LNCaP clone FGC (cell line): ENCODE measurements around the gene TMEM62.
"Not testable (repeated sequence)": the region's sequence is repeated elsewhere in the genome, so short reads cannot be mapped to it uniquely, and the experiment has no call there.

ENCODE experiments used
- DNase-seq: peaks from one replicate; pipeline ENCODE4 v3.0.0-alpha.2; 2011; ENCODE audit warnings: low read depth
- H3K4me3 ChIP-seq: 2 replicates; pipeline ENCODE4 v1.5.1; 2011; ENCODE audit warnings: mild to moderate bottlenecking, low read depth, low read length, control low read depth
- TF ChIP-seq, protein P1 (sequence below): IDR thresholded peaks from 2 replicates; pipeline ENCODE4 v1.5.1; 2012; ENCODE audit warnings: mild to moderate bottlenecking; ENCODE audit not compliant: control insufficient read depth, insufficient read depth; ENCODE audit errors: extremely low read depth

The TMEM62 gene

GRCh38 chr15:43220991-43221403, 87.6 kb downstream of the TMEM62 start, which contains the start of gene EPB42:
Gene EPB42 (minus strand): TSS chr15:43221018. CDS start chr15:43220825, 193 bp downstream.
- no peak for DNase-seq
- TF ChIP-seq, protein P1, sequence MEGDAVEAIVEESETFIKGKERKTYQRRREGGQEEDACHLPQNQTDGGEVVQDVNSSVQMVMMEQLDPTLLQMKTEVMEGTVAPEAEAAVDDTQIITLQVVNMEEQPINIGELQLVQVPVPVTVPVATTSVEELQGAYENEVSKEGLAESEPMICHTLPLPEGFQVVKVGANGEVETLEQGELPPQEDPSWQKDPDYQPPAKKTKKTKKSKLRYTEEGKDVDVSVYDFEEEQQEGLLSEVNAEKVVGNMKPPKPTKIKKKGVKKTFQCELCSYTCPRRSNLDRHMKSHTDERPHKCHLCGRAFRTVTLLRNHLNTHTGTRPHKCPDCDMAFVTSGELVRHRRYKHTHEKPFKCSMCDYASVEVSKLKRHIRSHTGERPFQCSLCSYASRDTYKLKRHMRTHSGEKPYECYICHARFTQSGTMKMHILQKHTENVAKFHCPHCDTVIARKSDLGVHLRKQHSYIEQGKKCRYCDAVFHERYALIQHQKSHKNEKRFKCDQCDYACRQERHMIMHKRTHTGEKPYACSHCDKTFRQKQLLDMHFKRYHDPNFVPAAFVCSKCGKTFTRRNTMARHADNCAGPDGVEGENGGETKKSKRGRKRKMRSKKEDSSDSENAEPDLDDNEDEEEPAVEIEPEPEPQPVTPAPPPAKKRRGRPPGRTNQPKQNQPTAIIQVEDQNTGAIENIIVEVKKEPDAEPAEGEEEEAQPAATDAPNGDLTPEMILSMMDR = no peak
- no peak within 1 kb of the TSS for H3K4me3 ChIP-seq

GRCh38 chr15:43221422-43221821, 88.0 kb downstream of the TMEM62 start:
- no peak for DNase-seq
- H3K4me3 ChIP-seq = no peak overlapping the region

GRCh38 chr15:43225201-43225949, 92.0 kb downstream of the TMEM62 start:
- TF ChIP-seq, protein P1 = peak; percentile 83
- no peak overlapping the region for H3K4me3 ChIP-seq
- DNase-seq = peak; percentile 46

More at GRCh38 chr15:43221422-43221821, 88.0 kb downstream of the TMEM62 start:
- TF ChIP-seq, protein P1 = no peak

DNA sequence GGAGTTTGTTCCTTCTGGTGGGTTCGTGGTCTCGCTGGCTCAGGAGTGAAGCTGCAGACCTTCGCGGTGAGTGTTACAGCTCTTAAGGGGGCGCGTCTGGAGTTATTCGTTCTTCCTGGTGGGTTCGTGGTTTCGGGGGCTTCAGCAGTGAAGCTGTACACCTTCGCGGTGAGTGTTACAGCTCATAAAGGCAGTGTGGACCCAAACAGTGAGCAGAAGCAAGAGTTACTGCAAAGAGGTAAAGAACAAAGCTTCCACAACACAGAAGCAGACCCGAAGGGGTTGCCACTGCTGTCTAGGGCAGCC, 92.5 kb downstream of the TMEM62 start:
- not testable (repeated sequence) for DNase-seq, H3K4me3 ChIP-seq

DNA sequence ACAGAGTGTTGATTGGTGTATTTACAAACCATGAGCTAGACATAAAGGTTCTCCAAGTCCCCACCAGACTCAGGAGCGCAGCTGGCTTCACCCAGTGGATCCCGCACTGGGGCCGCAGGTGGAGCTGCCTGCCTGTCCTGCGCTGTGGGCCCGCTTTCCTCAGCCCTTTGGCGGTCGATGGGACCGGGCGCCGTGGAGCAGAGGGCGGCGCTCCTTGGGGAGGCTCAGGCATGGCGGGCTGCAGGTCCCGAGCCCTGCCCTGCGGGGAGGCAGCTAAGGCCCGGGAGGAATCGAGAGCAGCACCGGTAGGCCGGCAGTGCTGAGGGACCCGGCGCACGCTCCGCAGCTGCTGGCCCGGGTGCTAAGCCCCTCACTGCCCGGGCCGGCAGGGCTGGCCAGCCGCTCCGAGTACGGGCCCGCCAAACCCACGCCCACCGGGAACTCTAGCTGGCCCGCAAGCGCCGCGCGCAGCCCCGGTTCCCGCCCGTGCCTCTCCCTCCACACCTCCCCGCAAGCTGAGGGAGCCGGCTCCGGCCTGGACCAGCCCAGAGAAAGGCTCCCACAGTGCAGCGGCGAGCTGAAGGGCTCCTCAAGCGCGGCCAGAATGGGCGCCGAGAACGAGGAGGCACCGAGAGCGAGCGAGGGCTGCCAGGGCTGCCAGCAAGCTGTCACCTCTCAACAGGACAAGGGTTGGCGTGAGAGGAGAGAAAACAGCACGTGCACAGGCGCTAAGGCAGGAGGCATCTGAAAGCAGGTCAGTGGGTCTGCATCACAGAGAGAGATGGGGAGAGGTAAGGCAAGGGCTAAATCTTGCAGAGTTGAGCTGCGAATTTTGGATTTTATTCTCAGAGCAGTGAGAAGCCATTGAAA, 93.3 kb downstream of the TMEM62 start:
- no peak overlapping the region for H3K4me3 ChIP-seq
- TF ChIP-seq, protein P1 = no peak

GRCh38 chr15:43229977-43230376, 96.6 kb downstream of the TMEM62 start:
- DNase-seq = no peak
- TF ChIP-seq, protein P1 = no peak
- no peak overlapping the region for H3K4me3 ChIP-seq

More for the DNA sequence above, 93.3 kb downstream of the TMEM62 start:
- no peak for DNase-seq

GRCh38 chr15:43230640-43231115, 97.3 kb downstream of the TMEM62 start:
- TF ChIP-seq, protein P1 = no peak
- DNase-seq = no peak

More at GRCh38 chr15:43230640-43231115, 97.3 kb downstream of the TMEM62 start:
- no peak overlapping the region for H3K4me3 ChIP-seq
